ENCODE results near the gene COPS3.

COPS3 gene

DNA sequence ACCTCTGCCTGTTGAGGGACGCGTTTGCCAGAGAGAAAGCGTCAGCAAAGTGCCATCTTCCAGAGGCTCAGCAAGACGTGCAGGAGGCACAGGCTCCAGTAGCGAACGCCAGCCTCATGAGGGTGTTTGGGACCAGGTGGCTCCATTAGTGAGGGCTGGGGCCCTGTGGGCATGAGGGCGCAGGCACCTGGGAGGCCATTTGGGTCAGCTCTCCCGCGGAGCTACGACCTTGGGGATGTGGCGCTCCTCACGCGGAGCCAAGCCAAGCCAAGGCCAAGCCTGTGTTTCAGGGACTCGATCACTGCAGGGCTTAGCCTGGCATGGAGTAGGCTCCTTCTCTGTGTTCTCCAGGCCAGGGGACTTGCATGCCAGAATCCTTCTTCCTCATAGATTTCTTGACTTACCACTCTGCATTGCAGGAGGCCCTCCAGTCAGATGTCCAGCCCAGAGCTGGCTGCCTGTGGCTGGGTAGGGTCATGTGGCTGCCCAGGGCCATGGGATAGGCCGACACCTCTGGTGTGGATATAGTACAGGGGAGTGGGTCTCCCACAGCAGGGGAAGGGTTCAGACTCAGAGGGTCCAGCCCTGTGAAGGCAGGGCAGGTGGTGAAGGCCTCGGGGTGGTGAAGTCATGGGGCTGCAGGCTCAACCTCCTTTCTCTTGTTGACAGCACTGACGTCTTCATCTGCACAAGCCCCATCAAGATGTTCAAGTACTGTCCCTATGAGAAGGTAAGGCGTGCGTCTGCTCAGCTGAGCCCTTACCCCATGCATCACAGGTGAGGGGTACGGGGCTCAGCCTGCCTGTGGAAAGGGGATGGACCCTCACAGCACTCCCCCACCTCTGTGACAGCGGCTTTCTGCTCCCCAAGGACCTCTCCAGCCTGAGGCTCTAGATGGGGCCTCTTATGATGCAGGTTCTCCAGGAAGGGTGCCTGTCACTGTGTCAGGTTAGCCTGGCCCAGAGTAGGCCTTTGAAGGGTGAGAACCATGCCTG, 41.8 kb upstream of the COPS3 start:
- in situ Hi-C loops (cut with MboI; ENCODE audit: low pct_unique_long_range_greater_than_20kb, low sequenced_read_pairs, unreplicated experiment), result loop anchor here (25.0 kb wide), 1 partner anchor 311 kb away; no protein-coding TSS in a partner anchor
- no peak for TF ChIP-seq CTCF (IDR thresholded peaks at IDR 0.05; ENCODE audit: extremely low read depth, insufficient read depth, missing control alignments)
- peak; percentile 6 for DNase-seq (ENCODE audit: low spot score)

GRCh38 chr17:17321356-17322025, 40.4 kb upstream of the COPS3 start:
- in situ Hi-C loops (cut with MboI; ENCODE audit: low pct_unique_long_range_greater_than_20kb, low sequenced_read_pairs, unreplicated experiment), result loop anchor here (25.0 kb wide), 1 partner anchor 309 kb away; no protein-coding TSS in a partner anchor
- no peak for TF ChIP-seq CTCF (IDR thresholded peaks at IDR 0.05; ENCODE audit: extremely low read depth, insufficient read depth, missing control alignments)
- peak; percentile 3 for DNase-seq (ENCODE audit: low spot score)

- TF ChIP-seq CTCF (IDR thresholded peaks at IDR 0.05; ENCODE audit: extremely low read depth, insufficient read depth, missing control alignments), result no peak
- in situ Hi-C loops (cut with MboI; ENCODE audit: low pct_unique_long_range_greater_than_20kb, low sequenced_read_pairs, unreplicated experiment), result loop anchor here (25.0 kb wide), 1 partner anchor 309 kb away; no protein-coding TSS in a partner anchor
- DNase-seq (ENCODE audit: low spot score), result peak; percentile 2
Measured at GRCh38 chr17:17320911-17321220, 39.8 kb upstream of the COPS3 start.

- peak; percentile 2 for DNase-seq (ENCODE audit: low spot score)
- no peak for TF ChIP-seq CTCF (IDR thresholded peaks at IDR 0.05; ENCODE audit: extremely low read depth, insufficient read depth, missing control alignments)
- in situ Hi-C loops (cut with MboI; ENCODE audit: low pct_unique_long_range_greater_than_20kb, low sequenced_read_pairs, unreplicated experiment), result loop anchor here (25.0 kb wide), 1 partner anchor 308 kb away; no protein-coding TSS in a partner anchor
Measured at GRCh38 chr17:17320188-17320910, 39.3 kb upstream of the COPS3 start.

GRCh38 chr17:17315142-17315821, 34.2 kb upstream of the COPS3 start:
- TF ChIP-seq CTCF (IDR thresholded peaks at IDR 0.05; ENCODE audit: extremely low read depth, insufficient read depth, missing control alignments), result no peak
- no peak for DNase-seq (ENCODE audit: low spot score)
- in situ Hi-C loops (cut with MboI; ENCODE audit: low pct_unique_long_range_greater_than_20kb, low sequenced_read_pairs, unreplicated experiment), result loop anchor here (25.0 kb wide), 1 partner anchor 303 kb away; no protein-coding TSS in a partner anchor
